Activated CD8-positive, alpha-beta memory T cell treated with anti-CD3 and anti-CD28 coated beads for 48 hours (primary cell): ENCODE results near the gene ANKRD61.
"Not testable (repeated sequence)": the region's sequence is repeated elsewhere in the genome, so short reads cannot be mapped to it uniquely, and the experiment has no call there.

Experiments used
- DNase-seq, 3 experiments: peaks; one replicate each; pipeline ENCODE4 v3.0.0-alpha.2; 2020; ENCODE audit warnings: low read depth in 2 of 3, low spot score in 2 of 3

ANKRD61 gene

DNA sequence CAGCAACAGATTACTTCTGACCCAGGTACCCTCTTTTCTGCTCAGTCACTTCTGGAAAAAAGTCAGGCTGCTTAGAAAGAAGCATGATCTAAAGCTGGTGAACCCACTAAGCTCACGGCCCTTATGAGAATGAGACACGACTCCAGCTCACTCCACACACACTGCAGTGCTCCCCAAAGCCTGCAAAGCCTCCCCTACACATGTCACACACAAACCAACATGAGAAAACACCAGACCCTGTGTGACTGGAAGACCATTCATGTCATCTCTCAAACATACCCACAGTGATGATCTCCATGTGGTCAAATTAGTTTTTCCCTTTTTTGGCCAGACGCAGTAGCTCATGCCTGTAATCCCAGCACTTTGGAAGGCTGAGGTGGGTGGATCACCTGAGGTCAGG, 391 bp downstream of the ANKRD61 start:
- no peak for DNase-seq

DNA sequence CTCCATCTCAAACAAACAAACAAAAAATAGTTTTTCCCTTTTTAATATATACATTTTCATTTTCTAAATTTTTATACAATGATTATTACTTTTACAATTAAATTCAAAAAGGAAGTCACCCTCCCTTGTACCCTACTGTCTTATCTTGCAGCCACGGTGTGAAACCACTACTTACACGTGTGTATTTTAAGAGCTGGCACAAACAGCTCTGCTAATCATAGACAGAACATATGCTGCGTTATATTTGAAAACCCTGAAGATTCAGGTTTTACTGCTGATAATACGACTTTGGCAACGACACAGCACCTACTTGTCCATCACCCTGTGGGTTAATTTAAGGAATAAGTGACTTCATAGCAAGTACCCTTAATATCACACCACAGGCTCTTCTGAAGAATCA, 991 bp downstream of the ANKRD61 start:
- DNase-seq, result no peak

DNA sequence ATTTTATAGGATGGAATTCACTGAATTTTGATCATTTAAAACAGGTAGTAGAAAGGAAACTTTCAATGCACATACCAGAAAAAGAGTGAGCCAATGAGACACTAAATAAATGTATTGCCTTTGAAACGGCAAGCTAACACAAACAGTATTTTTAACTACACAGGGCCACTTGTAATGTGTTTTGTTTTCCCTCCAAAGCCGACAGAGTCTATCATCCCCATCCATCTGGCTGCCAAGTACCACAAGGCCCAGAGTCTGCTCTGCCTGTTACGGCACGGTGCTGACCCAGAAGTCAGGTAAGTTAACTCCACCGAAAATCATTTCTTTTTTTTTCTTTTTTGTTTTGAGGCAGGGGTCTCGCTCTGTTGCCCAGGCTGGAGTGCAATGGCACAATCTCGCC, 1.5 kb downstream of the ANKRD61 start:
- DNase-seq, result no peak

DNA sequence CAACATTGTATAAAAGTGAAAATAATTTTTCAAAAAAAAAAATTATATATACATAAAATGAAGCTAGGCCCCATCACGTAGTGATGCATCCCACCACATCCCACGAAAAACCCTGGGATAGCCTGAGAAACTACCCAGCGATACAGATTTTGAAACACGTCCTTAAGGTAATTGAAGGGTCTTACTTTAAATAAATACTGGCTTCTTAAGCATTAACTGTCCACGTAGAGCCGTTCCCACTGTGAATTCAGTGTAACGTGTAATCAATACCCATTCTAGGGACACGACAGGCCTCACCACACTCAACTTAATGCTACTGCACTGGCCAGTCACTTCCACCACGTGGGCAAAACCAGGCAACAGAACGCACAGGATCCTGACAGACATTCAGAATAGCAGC, 4.0 kb downstream of the ANKRD61 start:
- DNase-seq, result no peak

DNA sequence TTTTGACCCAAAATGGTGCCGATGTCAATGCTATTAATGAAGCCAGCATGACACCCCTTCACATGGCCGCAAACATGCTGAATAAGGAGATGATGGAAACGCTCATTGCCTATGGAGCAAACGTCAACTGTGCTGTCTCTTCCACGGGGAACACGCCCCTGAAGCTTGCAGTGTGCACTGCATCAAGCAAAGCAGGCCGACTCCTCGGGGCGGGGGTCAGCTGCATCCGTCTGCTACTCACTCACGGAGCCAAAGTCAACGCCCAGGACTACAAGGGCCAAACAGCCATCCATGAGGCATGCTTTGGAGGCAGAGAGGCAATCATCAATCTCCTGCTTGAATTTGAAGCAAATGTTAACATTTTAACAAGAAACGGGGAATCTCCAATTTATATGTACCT, 4.5 kb downstream of the ANKRD61 start:
- no peak for DNase-seq

DNA sequence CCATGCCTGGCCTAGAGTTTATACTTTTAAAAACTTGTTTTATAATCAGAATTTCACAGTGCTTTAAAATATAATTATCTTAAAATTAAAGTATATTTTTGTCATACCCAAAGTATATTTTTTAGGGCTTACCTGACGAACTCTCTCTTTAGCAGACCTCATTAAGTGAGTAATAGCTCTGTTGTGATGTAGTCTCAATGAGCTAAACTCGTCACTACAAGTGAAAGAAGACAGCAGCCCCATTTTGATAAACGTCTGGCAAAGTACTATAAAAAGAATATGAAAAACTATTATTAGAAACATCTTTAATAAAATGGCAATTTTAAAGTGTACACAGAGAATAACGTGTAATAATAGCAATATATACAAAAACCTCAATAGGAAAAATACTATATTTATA, 18.6 kb downstream of the ANKRD61 start:
- DNase-seq, result no peak

DNA sequence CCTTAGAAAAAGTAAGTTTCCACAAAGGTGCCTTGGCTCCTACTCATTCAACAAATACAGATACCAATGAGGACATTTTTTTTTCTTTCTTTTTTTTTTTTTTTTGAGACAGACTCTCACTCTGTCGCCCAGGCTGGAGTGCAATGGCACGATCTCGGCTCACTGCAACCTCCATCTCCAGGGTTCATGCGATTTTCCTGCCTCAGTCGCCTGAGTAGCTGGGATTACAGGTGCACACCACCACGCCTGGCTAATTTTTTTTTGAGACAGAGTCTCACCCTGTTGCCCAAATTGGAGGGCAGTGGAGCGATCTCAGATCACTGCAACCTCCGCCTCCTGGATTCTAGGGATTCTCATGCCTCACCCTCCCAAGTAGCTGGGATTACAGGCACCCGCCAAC, 20.0 kb downstream of the ANKRD61 start:
- DNase-seq, result not testable (repeated sequence)

DNA sequence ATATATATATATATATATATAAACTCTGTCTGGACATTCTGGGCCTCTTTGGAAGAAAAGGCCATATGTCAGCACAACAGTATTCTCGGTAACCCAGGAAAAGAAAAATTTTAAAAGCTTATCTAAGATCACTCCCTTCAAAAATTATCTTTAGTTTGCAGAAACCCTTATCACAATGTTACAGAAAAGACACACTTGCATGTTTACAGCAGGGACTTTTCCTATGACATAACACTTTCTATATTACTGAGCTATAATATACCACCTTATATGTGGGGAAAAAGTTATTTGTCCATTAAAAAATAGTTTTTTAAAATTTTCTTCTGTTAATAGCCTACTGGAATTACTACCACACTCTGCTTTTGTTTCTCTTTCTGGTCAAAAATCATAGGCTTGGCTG, 25.4 kb downstream of the ANKRD61 start:
- no peak for DNase-seq

DNA sequence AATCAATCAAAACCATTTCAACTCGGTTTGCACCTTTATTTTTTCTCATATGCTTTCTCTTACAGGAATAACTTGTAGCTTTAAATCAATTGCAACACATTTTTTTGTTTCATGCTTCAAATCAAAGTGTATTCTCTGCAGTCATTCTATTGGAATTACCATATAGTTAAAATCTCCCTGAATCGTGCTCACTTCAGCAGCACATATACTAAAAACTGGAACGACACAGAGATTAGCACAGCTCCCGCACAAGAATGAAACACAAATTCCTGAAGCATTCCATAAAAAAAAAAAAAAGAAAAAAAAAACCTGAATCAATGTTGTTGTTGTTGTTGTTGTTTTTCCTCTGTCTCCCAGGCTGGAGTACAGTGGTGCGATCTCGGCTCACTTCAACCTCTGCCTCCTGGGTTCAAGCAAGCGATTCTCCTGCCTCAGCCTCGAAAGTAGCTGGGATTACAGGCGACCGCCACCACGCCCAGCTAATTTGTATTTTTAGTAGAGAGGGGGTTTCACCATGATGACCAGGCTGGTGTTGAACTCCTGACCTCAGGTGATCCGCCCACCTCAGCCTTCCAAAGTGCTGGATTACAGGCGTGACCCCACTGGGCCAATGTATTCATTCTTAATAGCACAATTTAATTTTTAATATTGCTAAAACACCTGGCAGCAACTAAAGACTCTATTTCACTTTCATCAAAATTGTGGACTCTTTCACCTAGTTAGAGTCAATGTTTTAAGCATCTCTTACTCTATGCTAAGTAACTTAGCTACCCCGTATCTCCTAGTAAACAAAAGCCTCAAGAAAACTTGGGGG, 26.3 kb downstream of the ANKRD61 start:
- DNase-seq, result no peak

DNA sequence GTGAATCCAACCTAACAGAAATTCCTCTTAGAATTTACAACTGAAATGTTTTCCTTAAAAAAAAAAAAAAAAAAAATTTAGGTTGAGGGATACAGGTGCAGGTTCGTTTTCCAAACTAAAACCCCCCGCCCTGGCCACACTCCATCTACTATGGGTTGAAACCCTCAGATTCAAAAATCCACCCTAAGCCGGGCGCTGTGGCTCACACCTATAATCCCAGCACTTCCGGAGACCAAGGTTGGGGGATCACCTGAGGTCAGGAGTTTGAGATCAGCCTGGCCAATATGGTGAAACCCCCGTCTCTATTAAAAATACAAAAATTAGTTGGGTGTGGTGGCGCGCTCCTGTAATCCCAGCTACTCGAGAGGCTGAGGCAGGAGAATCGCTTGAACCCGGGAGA, 28.8 kb downstream of the ANKRD61 start:
- DNase-seq, result not testable (repeated sequence)

DNA sequence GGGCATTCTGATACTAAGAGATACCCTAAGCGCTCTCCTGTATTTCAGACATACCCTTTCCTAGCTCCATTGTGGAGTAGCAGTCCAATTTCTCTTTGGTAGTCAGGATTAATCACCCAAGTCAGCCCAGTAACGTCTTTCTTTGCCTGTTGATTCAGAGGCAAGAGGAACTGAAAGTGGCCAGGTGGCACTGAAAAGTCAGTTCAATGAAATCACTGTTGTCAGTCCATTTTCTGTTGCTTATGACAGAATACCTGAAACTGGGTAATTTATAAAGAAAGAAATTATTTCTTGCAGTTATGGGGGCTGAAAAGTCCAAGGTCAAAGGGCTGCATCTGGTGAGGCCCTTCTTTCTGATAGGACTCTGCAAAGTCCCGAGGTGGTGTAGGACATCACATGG, 40.2 kb downstream of the ANKRD61 start:
- no peak for DNase-seq

DNA sequence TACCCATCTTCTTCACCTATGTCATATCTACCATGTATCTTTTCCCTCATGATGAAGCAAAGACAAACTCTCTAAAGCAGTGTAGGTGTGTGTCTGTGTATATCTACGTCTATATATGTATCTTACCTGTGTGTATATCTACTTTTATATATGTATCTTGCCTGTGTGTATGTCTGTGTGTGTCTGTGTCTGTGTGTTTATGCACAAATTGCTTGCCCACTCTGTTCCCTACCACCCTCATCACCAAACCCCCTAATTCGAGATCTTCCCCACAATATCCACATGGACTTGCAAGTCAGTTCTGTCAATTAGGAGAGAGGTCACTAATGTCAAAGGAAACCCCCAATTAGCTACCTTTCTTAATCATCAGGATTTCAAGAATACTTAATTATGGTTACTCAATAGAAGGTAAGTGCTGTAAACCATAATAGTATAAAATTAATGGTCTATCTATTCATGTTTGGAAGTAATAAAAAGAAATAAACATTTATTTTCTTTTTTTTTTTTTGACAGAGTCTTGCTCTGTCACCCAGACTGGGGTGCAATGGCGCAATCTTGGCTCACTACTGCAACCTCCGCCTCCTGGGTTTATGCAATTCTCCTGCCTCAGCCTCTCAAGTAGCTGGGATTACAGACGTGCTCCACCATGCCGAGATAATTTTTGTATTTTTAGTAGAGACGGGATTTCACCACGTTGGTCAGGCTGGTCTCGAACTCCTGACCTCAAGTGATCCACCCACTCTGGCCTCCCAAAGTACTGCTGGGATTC, 43.6 kb downstream of the ANKRD61 start:
- DNase-seq, result no peak

DNA sequence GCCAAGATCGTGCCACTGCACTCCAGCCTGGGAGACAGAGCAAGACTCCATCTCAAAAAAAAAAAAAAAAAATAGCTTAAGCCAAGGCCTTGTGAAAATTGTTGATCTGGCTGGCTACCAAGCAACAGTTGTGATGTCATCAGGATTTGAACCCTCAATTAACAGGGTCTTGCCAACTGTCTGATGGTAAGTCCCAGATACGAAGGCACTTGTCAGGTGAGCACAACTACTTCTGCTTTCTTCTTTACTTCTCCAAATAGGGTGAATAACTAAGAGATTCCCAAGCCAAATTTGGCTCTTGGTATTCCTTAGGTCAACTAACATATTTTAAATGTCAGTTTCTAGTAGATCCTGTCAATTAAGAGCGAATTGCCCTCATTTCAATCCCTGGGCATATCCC, 47.4 kb downstream of the ANKRD61 start:
- DNase-seq, result no peak

DNA sequence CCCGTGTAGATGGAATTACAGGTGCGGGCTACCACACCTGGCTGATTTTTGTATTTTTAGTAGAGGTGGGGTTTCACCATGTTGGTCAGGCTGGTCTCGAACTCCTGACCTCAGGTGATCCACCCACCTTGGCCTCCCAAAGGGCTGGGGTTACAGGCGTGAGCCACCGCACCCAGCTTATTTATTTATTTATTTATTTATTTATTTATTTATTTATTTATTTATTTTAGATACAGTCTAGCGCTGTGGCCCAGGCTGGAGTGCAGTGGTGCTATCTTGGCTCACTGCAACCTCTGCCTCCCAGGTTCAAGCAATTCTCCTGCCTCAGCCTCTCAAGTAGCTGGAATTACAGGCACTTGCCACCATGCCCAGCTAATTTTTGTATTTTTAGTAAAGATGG, 51.9 kb downstream of the ANKRD61 start:
- DNase-seq, result not testable (repeated sequence)
